DOHH2 (cell line): ENCODE results near the gene USP12.

Experiments used
- CTCF ChIP-seq: fragments of 200-600 bp; sonication (generic); IDR thresholded peaks from one replicate; pipeline ENCODE4 v1.5.1; 2014; ENCODE audit warnings: antibody characterized with exemption, mild to moderate bottlenecking, low read depth, low read length; ENCODE audit not compliant: poor library complexity, severe bottlenecking
- EZH2phosphoT487 ChIP-seq: fragments of 200-600 bp; sonication (generic); IDR thresholded peaks from 2 replicates; pipeline ENCODE4 v1.6.1; 2017; ENCODE audit warnings: borderline replicate concordance, mild to moderate bottlenecking, antibody characterized with exemption, low read length, moderate library complexity, mixed read lengths

DNA sequence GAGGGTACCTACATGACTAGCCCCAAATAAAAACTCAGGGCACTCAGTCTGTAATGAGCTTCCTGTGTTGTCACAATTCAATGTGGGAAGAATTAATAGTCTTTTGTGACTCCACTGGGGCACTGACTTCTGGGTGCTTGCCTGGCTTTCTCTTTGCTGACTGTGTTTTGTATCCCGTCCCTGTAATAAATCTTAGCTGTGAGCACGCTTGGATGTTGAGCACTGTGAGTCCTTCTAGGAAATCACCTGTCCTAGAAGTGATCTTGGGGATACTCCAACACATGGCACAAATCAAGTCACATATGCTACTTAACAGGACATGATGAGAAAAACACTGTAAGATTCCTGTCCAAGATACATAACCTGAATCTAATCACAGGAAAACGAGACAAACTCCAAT lies 83.0 kb downstream of the USP12 start:
- TF ChIP-seq CTCF (no peak), EZH2phosphoT487 (no peak)
